Lower lobe of right lung (tissue), 2 donors: ENCODE results near the gene IPO13. TPM values are rescaled to one million over a fixed set of nuclear protein-coding genes. Genes with fewer than 3 reads are reported as not detected.

Experiments
- ATAC-seq, 2 donors: fragments of 200-7000 bp; cut with Tn5 transposase; one replicate each; pipeline ENCODE4 v1.9.1; 2020 to 2022; ENCODE audit warnings: mild to moderate bottlenecking in 2 of 2, moderate library complexity in 2 of 2
- DNase-seq: peaks from one replicate; pipeline ENCODE4 v3.0.0-alpha.2; 2020
- H3K27ac ChIP-seq: fragments of 200-600 bp; one replicate; pipeline ENCODE4 v1.8.0; 2022
- H3K27me3 ChIP-seq: fragments of 200-600 bp; one replicate; pipeline ENCODE4 v1.8.0; 2022; ENCODE audit warnings: low read depth
- H3K36me3 ChIP-seq: fragments of 200-600 bp; one replicate; pipeline ENCODE4 v1.8.0; 2022; ENCODE audit warnings: mild to moderate bottlenecking
- H3K4me1 ChIP-seq: fragments of 200-600 bp; one replicate; pipeline ENCODE4 v1.8.0; 2022
- H3K4me3 ChIP-seq: fragments of 200-600 bp; one replicate; pipeline ENCODE4 v1.8.0; 2022; ENCODE audit warnings: mild to moderate bottlenecking
- H3K9me3 ChIP-seq: fragments of 200-600 bp; one replicate; pipeline ENCODE4 v1.8.0; 2022
- CTCF ChIP-seq: fragments of 200-600 bp; IDR thresholded peaks from one replicate; pipeline ENCODE4 v1.8.0; 2022; ENCODE audit warnings: antibody characterized with exemption, mild to moderate bottlenecking
- intact Hi-C: fragments of 100-400 bp; cut with DNase I; formaldehyde crosslinking; loops from one replicate; pipeline ENCODE4 v1.11.0; 2022
- total RNA-seq: library from RNA; stranded (reverse); fragmentation: NEBNext Ultra II Directional; extraction: Animal tissue kit (Norgen Biotek cat#: 25700); gene quantifications from one replicate; pipeline ENCODE4 v1.2.1, GENCODE V29; 2021
- donor health status: DM: no; HTN: yes; CAD: no; lungs with severe emphysema.

IPO13 gene
- total RNA-seq, 1 donor from 2014 or later, result 28.2 TPM

GRCh38 chr1:43994794-43995790 is 48.3 kb downstream of the IPO13 start:
- Histone ChIP-seq H3K27ac (no peak overlapping the region), H3K9me3 (no peaks in the 10 kb centered on the region), H3K27me3 (no peaks in the 10 kb centered on the region), H3K4me3 (no peak overlapping the region), H3K36me3 (peaks cover 5% of the 10 kb centered on the region), H3K4me1 (peaks cover 16% of the 10 kb centered on the region)
- TF ChIP-seq CTCF, result no peak
- ATAC-seq, result no peak
- DNase-seq, result no peak
- intact Hi-C loops, result no loop called here

GRCh38 chr1:43995984-43996732 is 49.4 kb downstream of the IPO13 start:
- intact Hi-C loops, result no loop called here
- Histone ChIP-seq H3K4me3 (no peak overlapping the region), H3K4me1 (peaks cover 8% of the 10 kb centered on the region), H3K27me3 (no peaks in the 10 kb centered on the region), H3K27ac (no peak overlapping the region), H3K9me3 (no peaks in the 10 kb centered on the region), H3K36me3 (peaks cover 16% of the 10 kb centered on the region)
- DNase-seq (no peak), ATAC-seq (no peak)
- TF ChIP-seq CTCF, result no peak

GRCh38 chr1:43996733-43997115 is 50.0 kb downstream of the IPO13 start:
- TF ChIP-seq CTCF, result no peak
- no peak for ATAC-seq
- DNase-seq, result no peak
- Histone ChIP-seq H3K27ac (no peak overlapping the region), H3K27me3 (no peaks in the 10 kb centered on the region), H3K9me3 (no peaks in the 10 kb centered on the region), H3K4me1 (peaks cover 8% of the 10 kb centered on the region), H3K4me3 (no peak overlapping the region), H3K36me3 (peaks cover 18% of the 10 kb centered on the region)
- intact Hi-C loops, result no loop called here

- no peak for TF ChIP-seq CTCF
- intact Hi-C loops, result no loop called here
- Histone ChIP-seq H3K27me3 (no peaks in the 10 kb centered on the region), H3K9me3 (no peaks in the 10 kb centered on the region), H3K4me1 (peaks cover 2% of the 10 kb centered on the region), H3K36me3 (peaks cover 18% of the 10 kb centered on the region), H3K4me3 (no peak overlapping the region), H3K27ac (no peak overlapping the region)
- ATAC-seq, result no peak
- DNase-seq, result no peak
Measured at GRCh38 chr1:43997295-43997999, 50.7 kb downstream of the IPO13 start.

GRCh38 chr1:43998000-43998378 is 51.2 kb downstream of the IPO13 start:
- intact Hi-C loops, result no loop called here

More at GRCh38 chr1:43998000-43998378, 51.2 kb downstream of the IPO13 start:
- Histone ChIP-seq H3K36me3 (peaks cover 18% of the 10 kb centered on the region), H3K4me3 (no peak overlapping the region), H3K4me1 (no peaks in the 10 kb centered on the region), H3K27me3 (no peaks in the 10 kb centered on the region), H3K9me3 (no peaks in the 10 kb centered on the region), H3K27ac (no peak overlapping the region)
- DNase-seq (no peak), ATAC-seq (no peak)
- TF ChIP-seq CTCF, result no peak
